ENCODE measurements around the gene ZNF165. TPM values are rescaled to one million over a fixed set of nuclear protein-coding genes. Genes with fewer than 3 reads are reported as not detected.
"Not testable (repeated sequence)": the region's sequence is repeated elsewhere in the genome, so short reads cannot be mapped to it uniquely, and the experiment has no call there.

ZNF165 gene
- total RNA-seq (2012; rRNA removed): 0.51 and 0.66 TPM in 2 replicates

DNA sequence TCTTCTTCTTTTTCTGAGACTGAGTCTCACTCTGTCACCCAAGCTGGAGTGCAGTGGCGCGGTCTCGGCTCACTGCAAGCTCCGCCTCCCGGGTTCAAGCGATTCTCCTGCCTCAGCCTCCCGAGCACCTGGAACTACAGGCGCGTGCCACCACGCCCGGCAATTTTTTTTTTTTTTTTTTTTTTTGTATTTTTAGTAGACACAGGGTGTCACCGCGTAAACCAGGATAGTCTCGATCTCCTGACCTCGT, at the start of gene ZNF165:
ZNF165 (plus strand) TSS at position 188 of the 250 bp plus-strand sequence. CDS start 4,913 bp downstream, outside the sequence.
- H3K4me1 ChIP-seq (ENCODE audit: control insufficient read depth, insufficient read depth, low read length); H3K9me3 ChIP-seq (replicated peaks; ENCODE audit: low read length); H3K27me3 ChIP-seq (ENCODE audit: control insufficient read depth, insufficient read depth, low read length); H3K36me3 ChIP-seq (ENCODE audit: insufficient read depth, low read length): not testable (repeated sequence)
- peak within 1 kb of the TSS; percentile 86 for H3K9ac ChIP-seq (ENCODE audit: low read depth, low read length)
- peak within 1 kb of the TSS; percentile 82 for H3K4me3 ChIP-seq (ENCODE audit: low read length)
- H3K4me2 ChIP-seq (ENCODE audit: low read length): peak within 1 kb of the TSS; percentile 93

DNA sequence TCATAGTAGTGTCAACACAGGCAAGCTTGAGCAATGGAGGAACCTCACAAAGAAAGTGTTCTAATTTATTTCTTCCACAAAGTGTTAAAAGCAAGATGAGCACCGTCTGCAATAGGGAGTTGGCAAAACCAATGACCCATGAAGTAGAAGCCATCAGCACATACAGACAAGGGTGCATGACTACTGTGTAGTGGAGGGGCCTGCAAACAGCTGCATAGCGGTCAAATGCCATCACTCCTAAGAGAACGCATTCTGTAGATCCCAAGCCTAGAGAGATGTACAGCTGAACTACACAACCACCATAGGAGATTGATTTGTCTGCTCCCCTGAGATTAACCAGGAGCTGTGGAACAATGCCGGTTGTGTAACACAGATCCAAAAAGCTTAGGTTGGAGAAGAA, 26.8 kb upstream of the ZNF165 start:
- H3K4me3 ChIP-seq (ENCODE audit: low read length): no peak overlapping the region
- no peaks in the 10 kb centered on the region for H3K36me3 ChIP-seq (ENCODE audit: insufficient read depth, low read length)
- H3K27me3 ChIP-seq (ENCODE audit: control insufficient read depth, insufficient read depth, low read length): no peaks in the 10 kb centered on the region
- H3K4me2 ChIP-seq (ENCODE audit: low read length): no peak overlapping the region
- H3K4me1 ChIP-seq (ENCODE audit: control insufficient read depth, insufficient read depth, low read length): no peaks in the 10 kb centered on the region
- no peak overlapping the region for H3K9ac ChIP-seq (ENCODE audit: low read depth, low read length)
- no peaks in the 10 kb centered on the region for H3K9me3 ChIP-seq (replicated peaks; ENCODE audit: low read length)

DNA sequence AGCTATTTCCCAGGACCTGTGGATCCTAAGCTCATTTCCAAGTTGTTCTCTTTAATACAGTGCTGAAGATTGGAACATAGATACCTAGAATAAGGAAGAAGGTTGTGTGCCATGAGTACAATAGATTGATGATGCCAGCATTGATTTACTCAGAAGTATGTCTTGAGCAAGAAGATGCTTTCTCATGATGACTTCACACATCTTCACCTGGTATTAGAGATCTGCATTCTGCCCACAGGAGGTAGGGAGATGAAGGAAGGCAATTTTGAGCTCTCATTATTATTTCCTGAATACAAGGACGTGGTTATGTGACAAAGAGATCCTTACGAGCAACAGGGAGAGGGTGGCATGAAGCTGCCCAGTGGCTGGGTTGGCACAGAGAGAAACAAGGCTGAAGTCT, 20.0 kb upstream of the ZNF165 start:
- no peak overlapping the region for H3K4me2 ChIP-seq (ENCODE audit: low read length)
- H3K9ac ChIP-seq (ENCODE audit: low read depth, low read length): no peak overlapping the region
- no peaks in the 10 kb centered on the region for H3K9me3 ChIP-seq (replicated peaks; ENCODE audit: low read length)
- H3K4me1 ChIP-seq (ENCODE audit: control insufficient read depth, insufficient read depth, low read length): no peaks in the 10 kb centered on the region
- no peaks in the 10 kb centered on the region for H3K36me3 ChIP-seq (ENCODE audit: insufficient read depth, low read length)
- H3K27me3 ChIP-seq (ENCODE audit: control insufficient read depth, insufficient read depth, low read length): no peaks in the 10 kb centered on the region
- H3K4me3 ChIP-seq (ENCODE audit: low read length): no peak overlapping the region

DNA sequence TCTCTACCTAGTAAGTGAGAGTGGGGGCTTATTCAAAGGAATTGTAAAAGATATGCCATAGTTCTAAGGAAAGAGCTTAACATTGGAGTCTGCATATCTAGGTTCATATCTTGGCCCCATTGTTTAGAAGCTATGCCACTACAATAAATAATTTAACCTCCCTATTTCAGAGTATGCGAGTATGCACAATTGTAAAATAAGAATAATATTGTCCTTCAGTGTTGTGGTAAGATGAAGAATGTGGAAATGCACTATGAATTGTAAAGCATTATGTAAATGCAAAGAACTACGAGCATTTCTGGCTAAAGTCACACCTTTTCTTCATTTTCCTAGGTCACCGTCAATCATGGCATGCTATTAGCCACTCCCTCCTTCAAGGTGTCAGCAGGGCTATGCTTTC, 16.1 kb upstream of the ZNF165 start:
- H3K9me3 ChIP-seq (replicated peaks; ENCODE audit: low read length): no peaks in the 10 kb centered on the region
- H3K9ac ChIP-seq (ENCODE audit: low read depth, low read length): no peak overlapping the region
- H3K27me3 ChIP-seq (ENCODE audit: control insufficient read depth, insufficient read depth, low read length): no peaks in the 10 kb centered on the region
- H3K4me3 ChIP-seq (ENCODE audit: low read length): no peak overlapping the region
- no peaks in the 10 kb centered on the region for H3K36me3 ChIP-seq (ENCODE audit: insufficient read depth, low read length)
- no peaks in the 10 kb centered on the region for H3K4me1 ChIP-seq (ENCODE audit: control insufficient read depth, insufficient read depth, low read length)
- H3K4me2 ChIP-seq (ENCODE audit: low read length): no peak overlapping the region

DNA sequence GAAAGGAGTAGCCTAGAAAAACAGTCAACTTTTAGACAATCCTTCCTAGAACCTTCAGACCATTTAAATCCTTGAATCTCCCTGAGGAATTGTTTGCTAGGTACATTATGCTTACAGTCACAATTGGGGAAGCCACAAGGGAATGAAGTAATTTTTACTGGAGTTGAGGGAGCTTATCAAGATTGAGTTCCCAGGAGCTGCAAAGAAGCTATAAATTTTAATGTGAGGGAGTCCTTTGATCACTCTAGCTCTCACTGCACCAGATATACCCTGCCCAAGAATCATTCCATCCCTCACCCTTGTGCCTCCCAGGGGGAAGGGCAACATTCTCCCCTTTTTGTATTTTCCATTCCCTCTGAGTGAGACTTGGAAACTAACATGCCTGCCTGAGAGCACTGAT, 12.3 kb upstream of the ZNF165 start:
- no peak overlapping the region for H3K4me2 ChIP-seq (ENCODE audit: low read length)
- no peak overlapping the region for H3K9ac ChIP-seq (ENCODE audit: low read depth, low read length)
- H3K4me3 ChIP-seq (ENCODE audit: low read length): no peak overlapping the region
- H3K27me3 ChIP-seq (ENCODE audit: control insufficient read depth, insufficient read depth, low read length): no peaks in the 10 kb centered on the region
- H3K36me3 ChIP-seq (ENCODE audit: insufficient read depth, low read length): no peaks in the 10 kb centered on the region
- no peaks in the 10 kb centered on the region for H3K4me1 ChIP-seq (ENCODE audit: control insufficient read depth, insufficient read depth, low read length)
- no peaks in the 10 kb centered on the region for H3K9me3 ChIP-seq (replicated peaks; ENCODE audit: low read length)

DNA sequence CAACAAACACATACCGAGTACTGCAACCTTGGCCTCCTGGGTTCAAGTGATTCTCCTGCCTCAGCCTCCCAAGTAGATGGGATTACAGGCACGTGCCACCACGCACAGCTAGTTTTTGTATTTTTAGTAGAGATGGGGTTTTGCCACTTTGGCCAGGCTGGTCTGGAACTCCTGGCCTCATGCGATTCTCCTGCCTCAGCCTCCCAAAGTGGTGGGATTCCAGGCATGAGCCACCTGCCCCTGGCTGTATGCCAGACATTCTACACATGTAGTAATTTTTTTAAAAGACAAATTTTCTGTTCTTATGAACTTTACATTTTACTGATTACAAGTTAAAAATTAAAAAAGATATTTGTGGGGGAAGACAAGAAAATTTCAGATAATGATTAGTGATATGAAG, 9.4 kb upstream of the ZNF165 start:
- H3K36me3 ChIP-seq (ENCODE audit: insufficient read depth, low read length); H3K9ac ChIP-seq (ENCODE audit: low read depth, low read length); H3K4me3 ChIP-seq (ENCODE audit: low read length); H3K27me3 ChIP-seq (ENCODE audit: control insufficient read depth, insufficient read depth, low read length); H3K4me2 ChIP-seq (ENCODE audit: low read length); H3K4me1 ChIP-seq (ENCODE audit: control insufficient read depth, insufficient read depth, low read length); H3K9me3 ChIP-seq (replicated peaks; ENCODE audit: low read length): not testable (repeated sequence)

DNA sequence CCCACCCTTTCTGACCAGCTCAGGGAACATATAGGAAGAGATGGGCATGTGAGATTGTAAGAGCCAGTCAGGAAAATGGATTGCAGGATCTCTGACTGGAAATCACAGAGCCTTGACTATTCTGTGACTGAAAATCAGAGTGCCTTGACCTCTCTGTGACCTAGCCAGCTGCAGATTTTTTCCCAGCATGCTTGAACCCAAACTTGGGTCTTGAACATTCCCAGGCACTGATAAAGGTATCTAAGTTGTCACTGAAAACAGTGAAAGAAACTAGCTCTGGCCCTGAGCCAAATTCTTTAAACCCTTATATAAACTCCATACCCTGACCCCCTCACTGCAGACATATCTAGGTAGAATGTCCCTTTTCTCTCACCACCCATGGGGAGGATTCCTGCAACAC, 2.3 kb upstream of the ZNF165 start:
- H3K36me3 ChIP-seq (ENCODE audit: insufficient read depth, low read length): no peaks in the 10 kb centered on the region
- no peak overlapping the region for H3K9ac ChIP-seq (ENCODE audit: low read depth, low read length)
- peaks cover 3% of the 10 kb centered on the region for H3K27me3 ChIP-seq (ENCODE audit: control insufficient read depth, insufficient read depth, low read length)
- H3K4me3 ChIP-seq (ENCODE audit: low read length): no peak overlapping the region
- H3K9me3 ChIP-seq (replicated peaks; ENCODE audit: low read length): no peaks in the 10 kb centered on the region
- no peak overlapping the region for H3K4me2 ChIP-seq (ENCODE audit: low read length)
- H3K4me1 ChIP-seq (ENCODE audit: control insufficient read depth, insufficient read depth, low read length): peaks cover 9% of the 10 kb centered on the region

DNA sequence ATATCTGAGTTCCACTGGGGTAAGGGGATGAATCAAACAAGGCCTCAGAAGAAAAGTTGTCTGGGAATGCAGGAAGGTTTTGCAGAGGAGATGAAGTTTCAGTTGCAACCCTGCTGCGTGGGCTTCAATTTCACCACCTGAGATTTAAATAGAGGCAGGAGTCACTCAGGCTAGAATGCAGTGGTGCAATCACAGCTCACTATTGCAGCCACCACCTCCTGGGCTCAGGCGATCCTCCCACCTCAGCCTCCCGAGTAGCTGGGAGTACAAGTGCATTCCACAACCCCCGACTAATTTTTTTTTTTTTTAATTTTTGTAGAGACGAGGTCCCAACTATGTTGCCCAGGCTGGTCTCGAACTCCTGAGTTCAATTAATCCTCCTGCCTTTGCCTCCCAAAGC, 1.5 kb upstream of the ZNF165 start:
- no peaks in the 10 kb centered on the region for H3K36me3 ChIP-seq (ENCODE audit: insufficient read depth, low read length)
- H3K4me1 ChIP-seq (ENCODE audit: control insufficient read depth, insufficient read depth, low read length): peaks cover 9% of the 10 kb centered on the region
- H3K9me3 ChIP-seq (replicated peaks; ENCODE audit: low read length): no peaks in the 10 kb centered on the region
- no peak overlapping the region for H3K9ac ChIP-seq (ENCODE audit: low read depth, low read length)
- H3K4me2 ChIP-seq (ENCODE audit: low read length): no peak overlapping the region
- H3K27me3 ChIP-seq (ENCODE audit: control insufficient read depth, insufficient read depth, low read length): peaks cover under 1% of the 10 kb centered on the region
- H3K4me3 ChIP-seq (ENCODE audit: low read length): no peak overlapping the region

DNA sequence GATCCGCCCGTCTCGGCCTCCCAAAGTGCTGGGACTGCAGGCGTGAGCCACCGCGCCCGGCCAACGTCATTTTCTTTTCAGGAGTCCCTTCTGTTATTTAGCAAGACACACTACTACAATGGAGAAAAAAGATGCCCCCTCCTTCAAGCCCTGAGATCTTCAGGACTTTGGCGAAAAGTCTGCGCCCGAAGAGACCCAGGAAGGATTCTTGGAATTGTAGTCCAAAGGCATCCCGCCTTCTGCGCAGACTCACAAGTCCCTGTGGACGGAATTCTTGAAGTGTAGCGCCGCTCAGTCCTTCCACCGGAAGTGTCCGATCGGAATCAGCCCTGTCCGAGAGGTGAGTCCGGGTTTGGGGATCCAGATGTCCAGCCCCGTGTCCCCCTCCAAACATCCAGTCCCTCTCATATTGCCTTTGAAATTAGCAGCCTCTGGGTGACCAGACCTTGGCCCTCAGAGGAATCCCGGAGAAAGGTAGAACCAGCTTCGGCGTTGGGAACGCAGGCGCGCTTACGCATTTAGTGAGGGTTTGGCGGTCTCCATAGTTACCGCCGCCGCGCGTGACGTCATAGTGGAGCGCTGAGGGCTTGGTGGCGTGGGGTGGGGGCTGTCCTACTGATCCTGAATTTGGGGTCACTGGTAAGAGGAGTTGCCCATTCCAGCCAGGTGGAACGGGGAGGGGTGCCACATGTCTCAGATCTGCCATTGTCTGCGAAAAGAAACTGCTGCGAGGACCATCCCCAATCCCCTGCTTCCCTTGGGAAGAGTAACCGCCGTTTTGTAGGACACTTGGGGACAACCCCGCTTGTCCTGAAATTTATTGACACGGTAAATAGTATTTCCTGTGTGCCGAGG, 490 bp downstream of the ZNF165 start:
- Histone ChIP-seq H3K36me3 (ENCODE audit: insufficient read depth, low read length) (no peaks in the 10 kb centered on the region), H3K4me1 (ENCODE audit: control insufficient read depth, insufficient read depth, low read length) (peaks cover 9% of the 10 kb centered on the region), H3K4me3 (ENCODE audit: low read length) (peak overlapping the region; percentile 82), H3K9me3 (replicated peaks; ENCODE audit: low read length) (no peaks in the 10 kb centered on the region), H3K9ac (ENCODE audit: low read depth, low read length) (peak overlapping the region; percentile 86), H3K27me3 (ENCODE audit: control insufficient read depth, insufficient read depth, low read length) (no peaks in the 10 kb centered on the region), H3K4me2 (ENCODE audit: low read length) (peak overlapping the region; percentile 93)

DNA sequence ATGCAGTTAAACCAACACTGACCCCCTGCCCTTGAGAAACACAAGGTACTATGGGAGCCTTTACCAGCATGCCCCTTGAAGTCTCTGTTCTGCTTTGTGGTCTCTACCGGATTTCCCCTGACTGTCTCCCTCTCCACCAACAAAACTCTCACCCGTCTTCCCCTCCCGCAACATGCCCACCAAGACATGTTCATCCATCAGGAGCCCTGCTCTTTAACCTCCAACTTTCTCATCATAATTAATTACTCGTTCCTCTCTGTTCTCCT, 1.1 kb downstream of the ZNF165 start:
- Histone ChIP-seq H3K4me3 (ENCODE audit: low read length) (peak overlapping the region; percentile 82), H3K9ac (ENCODE audit: low read depth, low read length) (peak overlapping the region; percentile 86)

DNA sequence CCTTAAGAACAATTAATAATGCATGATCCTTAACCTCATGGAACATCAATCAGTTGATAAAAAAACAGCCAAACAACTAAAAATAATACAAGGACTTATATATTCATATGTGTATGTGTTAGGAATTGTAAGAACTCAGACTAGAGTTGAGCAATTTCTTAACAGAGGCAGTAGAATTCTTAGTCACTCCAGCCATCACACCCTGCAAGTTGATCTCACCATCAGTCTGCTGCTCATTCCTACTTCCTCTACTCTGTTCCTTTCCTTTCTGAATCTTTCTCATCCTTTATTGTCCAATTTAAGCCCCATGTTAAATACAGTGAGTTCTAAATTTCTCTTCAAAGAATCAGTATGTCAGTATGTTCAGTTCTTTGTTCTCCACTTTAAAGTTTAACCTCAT, 2.6 kb downstream of the ZNF165 start:
- no peaks in the 10 kb centered on the region for H3K36me3 ChIP-seq (ENCODE audit: insufficient read depth, low read length)
- no peak overlapping the region for H3K4me3 ChIP-seq (ENCODE audit: low read length)
- H3K9me3 ChIP-seq (replicated peaks; ENCODE audit: low read length): no peaks in the 10 kb centered on the region
- no peaks in the 10 kb centered on the region for H3K27me3 ChIP-seq (ENCODE audit: control insufficient read depth, insufficient read depth, low read length)
- no peak overlapping the region for H3K4me2 ChIP-seq (ENCODE audit: low read length)
- peaks cover 9% of the 10 kb centered on the region for H3K4me1 ChIP-seq (ENCODE audit: control insufficient read depth, insufficient read depth, low read length)
- H3K9ac ChIP-seq (ENCODE audit: low read depth, low read length): no peak overlapping the region

More for the DNA sequence above, 1.1 kb downstream of the ZNF165 start:
- Histone ChIP-seq H3K9me3 (replicated peaks; ENCODE audit: low read length) (no peaks in the 10 kb centered on the region), H3K4me2 (ENCODE audit: low read length) (peak overlapping the region; percentile 93), H3K27me3 (ENCODE audit: control insufficient read depth, insufficient read depth, low read length) (no peaks in the 10 kb centered on the region), H3K36me3 (ENCODE audit: insufficient read depth, low read length) (no peaks in the 10 kb centered on the region), H3K4me1 (ENCODE audit: control insufficient read depth, insufficient read depth, low read length) (peaks cover 9% of the 10 kb centered on the region)

DNA sequence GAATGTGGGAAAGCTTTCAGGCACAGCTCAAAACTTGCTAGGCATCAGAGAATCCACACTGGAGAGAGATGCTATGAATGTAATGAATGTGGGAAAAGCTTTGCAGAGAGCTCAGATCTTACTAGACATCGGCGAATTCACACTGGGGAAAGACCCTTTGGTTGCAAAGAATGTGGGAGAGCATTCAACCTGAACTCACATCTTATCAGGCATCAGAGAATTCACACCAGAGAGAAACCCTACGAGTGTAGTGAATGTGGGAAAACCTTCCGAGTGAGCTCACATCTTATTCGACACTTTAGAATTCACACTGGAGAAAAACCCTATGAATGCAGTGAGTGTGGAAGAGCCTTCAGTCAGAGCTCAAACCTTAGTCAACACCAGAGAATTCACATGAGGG, 8.7 kb downstream of the ZNF165 start:
- H3K9ac ChIP-seq (ENCODE audit: low read depth, low read length): no peak overlapping the region
- H3K27me3 ChIP-seq (ENCODE audit: control insufficient read depth, insufficient read depth, low read length): no peaks in the 10 kb centered on the region
- H3K4me2 ChIP-seq (ENCODE audit: low read length): no peak overlapping the region
- no peaks in the 10 kb centered on the region for H3K4me1 ChIP-seq (ENCODE audit: control insufficient read depth, insufficient read depth, low read length)
- no peak overlapping the region for H3K4me3 ChIP-seq (ENCODE audit: low read length)
- no peaks in the 10 kb centered on the region for H3K36me3 ChIP-seq (ENCODE audit: insufficient read depth, low read length)
- H3K9me3 ChIP-seq (replicated peaks; ENCODE audit: low read length): peaks cover 17% of the 10 kb centered on the region
